ENCODE results near the gene WDHD1. TPM values are rescaled to one million over a fixed set of nuclear protein-coding genes. Genes with fewer than 3 reads are reported as not detected.

The WDHD1 gene
- total RNA-seq, 2 experiments from 2014 or later: 1.8 to 2.2 TPM

DNA sequence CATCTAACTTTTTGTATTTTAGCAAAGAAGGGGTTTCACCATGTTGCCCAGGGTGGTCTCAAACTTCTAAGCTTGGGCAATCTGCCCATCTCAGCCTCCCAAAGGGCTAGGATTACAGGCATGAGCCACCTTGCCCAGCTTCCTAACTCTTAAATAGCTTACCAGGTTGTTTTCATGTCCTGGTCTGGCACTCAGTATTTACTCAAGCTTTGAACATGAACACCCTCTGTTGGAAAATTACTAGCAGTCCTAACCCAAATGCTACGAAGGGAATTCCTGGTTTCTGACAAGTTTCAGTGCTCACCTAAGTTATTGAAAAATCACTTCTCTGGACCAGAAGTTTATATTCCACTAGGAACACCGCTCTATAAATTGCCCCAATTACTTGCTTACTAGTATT, 91.8 kb downstream of the WDHD1 start:
- Mint-ChIP-seq H3K9me3 (no peaks in the 10 kb centered on the region), H3K36me3 (ENCODE audit: low read depth) (no peaks in the 10 kb centered on the region), H3K27ac (no peak overlapping the region), H3K4me3 (no peak overlapping the region), H3K27me3 (no peaks in the 10 kb centered on the region), H3K4me1 (ENCODE audit: low read depth) (no peaks in the 10 kb centered on the region)
- Histone ChIP-seq H3K27ac (ENCODE audit: low read depth in 1 of 2, low read length in 2 of 2) (no peak overlapping the region), H3K36me3 (ENCODE audit: insufficient read depth, low read length) (no peaks in the 10 kb centered on the region), H3K27me3 (ENCODE audit: control insufficient read depth in 1 of 2, insufficient read depth in 2 of 2, low read length in 2 of 2) (no peaks in the 10 kb centered on the region), H3K4me1 (ENCODE audit: insufficient read depth, low read length) (no peaks in the 10 kb centered on the region), H3K4me3 (ENCODE audit: low read length) (no peak overlapping the region), H3K9me3 (ENCODE audit: control insufficient read depth in 1 of 2, insufficient read depth in 1 of 2, low read length in 2 of 2) (no peaks in the 10 kb centered on the region)
- ChIA-PET POLR2A (no interaction called here), CTCF (no interaction called here)
- TF ChIP-seq, protein P1, sequence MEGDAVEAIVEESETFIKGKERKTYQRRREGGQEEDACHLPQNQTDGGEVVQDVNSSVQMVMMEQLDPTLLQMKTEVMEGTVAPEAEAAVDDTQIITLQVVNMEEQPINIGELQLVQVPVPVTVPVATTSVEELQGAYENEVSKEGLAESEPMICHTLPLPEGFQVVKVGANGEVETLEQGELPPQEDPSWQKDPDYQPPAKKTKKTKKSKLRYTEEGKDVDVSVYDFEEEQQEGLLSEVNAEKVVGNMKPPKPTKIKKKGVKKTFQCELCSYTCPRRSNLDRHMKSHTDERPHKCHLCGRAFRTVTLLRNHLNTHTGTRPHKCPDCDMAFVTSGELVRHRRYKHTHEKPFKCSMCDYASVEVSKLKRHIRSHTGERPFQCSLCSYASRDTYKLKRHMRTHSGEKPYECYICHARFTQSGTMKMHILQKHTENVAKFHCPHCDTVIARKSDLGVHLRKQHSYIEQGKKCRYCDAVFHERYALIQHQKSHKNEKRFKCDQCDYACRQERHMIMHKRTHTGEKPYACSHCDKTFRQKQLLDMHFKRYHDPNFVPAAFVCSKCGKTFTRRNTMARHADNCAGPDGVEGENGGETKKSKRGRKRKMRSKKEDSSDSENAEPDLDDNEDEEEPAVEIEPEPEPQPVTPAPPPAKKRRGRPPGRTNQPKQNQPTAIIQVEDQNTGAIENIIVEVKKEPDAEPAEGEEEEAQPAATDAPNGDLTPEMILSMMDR (IDR thresholded peaks at IDR 0.05): no peak
- ATAC-seq (ENCODE audit: poor library complexity) (no peak), DNase-seq (no peak)
- intact Hi-C loops (cut with DNase I, micrococcal nuclease): no loop called here

DNA sequence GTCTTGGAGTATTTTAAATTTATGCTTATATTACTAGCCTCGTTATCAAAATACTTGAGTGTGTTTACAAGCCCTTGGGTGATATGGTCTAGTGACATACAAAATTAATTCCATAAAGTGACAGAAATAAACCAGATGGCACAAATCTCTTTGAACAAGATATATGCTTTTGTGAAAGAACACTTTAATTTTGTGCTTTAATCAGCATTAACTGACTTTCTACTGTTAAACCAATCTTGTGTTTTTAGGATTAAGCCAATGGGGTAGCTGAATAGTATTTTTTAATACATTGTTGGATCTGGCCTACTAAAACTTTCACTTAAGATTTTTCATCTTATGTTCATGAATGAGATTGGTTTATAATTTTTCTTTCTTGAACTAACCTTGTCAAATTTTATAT, 93.9 kb downstream of the WDHD1 start:
- TF ChIP-seq, protein P1 (IDR thresholded peaks at IDR 0.05): no peak
- POLR2A ChIA-PET: interaction anchor here (0.6 kb wide), 1 partner anchor 61 kb away, joined by 3 read pairs; no protein-coding TSS in a partner anchor
- Mint-ChIP-seq H3K4me1 (ENCODE audit: low read depth) (no peaks in the 10 kb centered on the region), H3K4me3 (no peak overlapping the region), H3K27me3 (no peaks in the 10 kb centered on the region), H3K9me3 (no peaks in the 10 kb centered on the region), H3K36me3 (ENCODE audit: low read depth) (no peaks in the 10 kb centered on the region), H3K27ac (no peak overlapping the region)
- no peaks in the 10 kb centered on the region for H3K36me3 ChIP-seq (ENCODE audit: insufficient read depth, low read length)
- DNase-seq: no peak
- no peak overlapping the region for H3K27ac ChIP-seq (ENCODE audit: low read depth in 1 of 2, low read length in 2 of 2)
- no peak for ATAC-seq (ENCODE audit: poor library complexity)
- no peaks in the 10 kb centered on the region for H3K27me3 ChIP-seq (ENCODE audit: control insufficient read depth in 1 of 2, insufficient read depth in 2 of 2, low read length in 2 of 2)
- CTCF ChIA-PET: no interaction called here
- no peaks in the 10 kb centered on the region for H3K9me3 ChIP-seq (ENCODE audit: control insufficient read depth in 1 of 2, insufficient read depth in 1 of 2, low read length in 2 of 2)
- no peaks in the 10 kb centered on the region for H3K4me1 ChIP-seq (ENCODE audit: insufficient read depth, low read length)
- intact Hi-C loops (cut with DNase I, micrococcal nuclease): no loop called here
- H3K4me3 ChIP-seq (ENCODE audit: low read length): no peak overlapping the region

DNA sequence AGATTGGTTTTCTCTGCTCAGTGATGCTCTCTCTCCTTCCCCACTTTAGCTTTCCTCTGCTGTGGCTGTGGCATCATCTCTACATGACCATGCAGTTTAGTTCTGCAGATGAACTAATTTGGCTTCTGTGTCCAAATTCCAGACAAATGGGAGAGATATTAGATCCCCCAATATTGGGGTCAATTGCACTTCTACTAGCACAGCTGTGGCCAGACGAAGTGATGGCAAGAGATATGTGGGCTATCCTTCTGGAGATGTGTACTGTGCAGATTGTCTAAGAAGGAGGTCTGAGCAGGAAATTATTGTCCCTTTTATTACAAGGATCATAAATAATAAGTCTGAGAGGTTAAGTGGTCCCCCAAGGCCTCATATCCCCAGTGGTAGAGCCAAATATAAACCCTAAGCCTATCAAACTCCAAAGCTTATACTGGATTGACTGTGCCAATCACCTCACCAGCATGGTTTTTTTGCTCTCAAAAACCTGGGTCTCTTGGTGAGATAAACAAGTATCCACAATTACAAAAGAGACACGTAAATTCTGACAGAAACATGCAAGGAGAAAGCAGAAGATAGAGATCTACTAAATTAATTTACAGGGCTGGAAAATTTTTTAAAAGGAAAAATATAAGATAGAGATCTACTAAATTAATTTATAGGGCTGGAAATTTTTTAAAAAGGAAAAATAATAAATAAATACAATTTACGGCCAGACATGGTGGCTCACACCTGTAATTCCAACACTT, 95.1 kb downstream of the WDHD1 start:
- no peaks in the 10 kb centered on the region for H3K36me3 ChIP-seq (ENCODE audit: insufficient read depth, low read length)

More for the DNA sequence above, 95.1 kb downstream of the WDHD1 start:
- ChIA-PET POLR2A (no interaction called here), CTCF (no interaction called here)
- Mint-ChIP-seq H3K36me3 (ENCODE audit: low read depth) (no peaks in the 10 kb centered on the region), H3K9me3 (no peaks in the 10 kb centered on the region), H3K27me3 (no peaks in the 10 kb centered on the region), H3K27ac (no peak overlapping the region), H3K4me1 (ENCODE audit: low read depth) (no peaks in the 10 kb centered on the region), H3K4me3 (no peak overlapping the region)
- no peak overlapping the region for H3K4me3 ChIP-seq (ENCODE audit: low read length)
- DNase-seq (no peak), ATAC-seq (ENCODE audit: poor library complexity) (no peak)
- intact Hi-C loops (cut with DNase I, micrococcal nuclease): no loop called here
- TF ChIP-seq, protein P1 (IDR thresholded peaks at IDR 0.05): no peak
- H3K9me3 ChIP-seq (ENCODE audit: control insufficient read depth in 1 of 2, insufficient read depth in 1 of 2, low read length in 2 of 2): no peaks in the 10 kb centered on the region
- H3K27me3 ChIP-seq (ENCODE audit: control insufficient read depth in 1 of 2, insufficient read depth in 2 of 2, low read length in 2 of 2): no peaks in the 10 kb centered on the region
- H3K27ac ChIP-seq (ENCODE audit: low read depth in 1 of 2, low read length in 2 of 2): no peak overlapping the region
- no peaks in the 10 kb centered on the region for H3K4me1 ChIP-seq (ENCODE audit: insufficient read depth, low read length)

Measured in CD4-positive, alpha-beta T cell (primary cell).